Smooth muscle cell (in vitro differentiated cells): ENCODE data around the gene TMEM185B. TPM values are rescaled to one million over a fixed set of nuclear protein-coding genes. Genes with fewer than 3 reads are reported as not detected.
"Not testable (repeated sequence)": the region's sequence is repeated elsewhere in the genome, so short reads cannot be mapped to it uniquely, and the experiment has no call there.

ENCODE experiments used
- DNase-seq: peaks from one replicate; lab custom pipeline; 2025; ENCODE audit not compliant: unreplicated experiment; lab: John Stamatoyannopoulos, UW
- H2AFZ ChIP-seq: fragments of 200-600 bp; sonication (generic); 2 replicates; pipeline ENCODE4 v1.6.0; 2016; ENCODE audit warnings: antibody characterized with exemption, low read depth, mild to moderate bottlenecking
- H3F3A ChIP-seq: fragments of 200-600 bp; sonication (generic); 2 replicates; pipeline ENCODE4 v1.6.0; 2017; ENCODE audit warnings: antibody characterized with exemption, low read depth
- H3K27ac ChIP-seq: fragments of 200-600 bp; sonication (generic); 2 replicates; pipeline ENCODE4 v1.5.1; 2016; ENCODE audit warnings: low read depth, mild to moderate bottlenecking
- H3K27me3 ChIP-seq: fragments of 200-600 bp; sonication (generic); 2 replicates; pipeline ENCODE4 v1.6.1; 2016; ENCODE audit warnings: low read depth, mild to moderate bottlenecking
- H3K36me3 ChIP-seq: fragments of 200-600 bp; sonication (generic); 2 replicates; pipeline ENCODE4 v1.5.1; 2016; ENCODE audit warnings: low read depth
- H3K4me1 ChIP-seq: fragments of 200-600 bp; sonication (generic); 2 replicates; pipeline ENCODE4 v1.5.1; 2016; ENCODE audit warnings: low read depth
- H3K4me2 ChIP-seq: fragments of 200-600 bp; sonication (generic); 2 replicates; pipeline ENCODE4 v1.6.0; 2016; ENCODE audit warnings: mild to moderate bottlenecking
- H3K4me3 ChIP-seq: fragments of 200-600 bp; sonication (generic); 2 replicates; pipeline ENCODE4 v1.5.1; 2016; ENCODE audit warnings: mild to moderate bottlenecking
- H3K79me2 ChIP-seq: fragments of 200-600 bp; sonication (generic); 2 replicates; pipeline ENCODE4 v1.6.0; 2016; ENCODE audit warnings: low read depth, mild to moderate bottlenecking
- H3K9ac ChIP-seq: fragments of 200-600 bp; sonication (generic); 2 replicates; pipeline ENCODE4 v1.6.0; 2016; ENCODE audit warnings: low read depth
- H3K9me3 ChIP-seq: fragments of 200-600 bp; sonication (generic); replicated peaks from 2 replicates; pipeline ENCODE4 v1.5.1; 2016; ENCODE audit warnings: low read depth
- H4K20me1 ChIP-seq: fragments of 200-600 bp; sonication (generic); 2 replicates; pipeline ENCODE4 v1.6.0; 2016; ENCODE audit warnings: low read depth
- WGBS: methylation state at CpG from one replicate; pipeline ENCODE4 v1.1.7; 2016; ENCODE audit warnings: low lambda C conversion rate; 5-methylcytosine and 5-hydroxymethylcytosine counted together
- polyA plus RNA-seq: library from polyadenylated mRNA; unstranded; fragments of >200 nt; fragmentation: Nextera tagmentation; extraction: Ambion mirVana; gene quantifications from 2 replicates; pipeline ENCODE4 v1.2.1, GENCODE V29; 2016
- total RNA-seq: library from RNA; depleted of rRNA; stranded (reverse); fragments of >200 nt; gene quantifications from 2 replicates; pipeline ENCODE4 v1.2.3, GENCODE V29; 2014
- TF ChIP-seq, protein P1 (sequence below): fragments of 200-600 bp; sonication (generic); IDR thresholded peaks from 2 replicates; pipeline ENCODE4 v1.5.1; 2017; ENCODE audit warnings: borderline replicate concordance, mild to moderate bottlenecking, antibody characterized with exemption; ENCODE audit not compliant: insufficient read depth, poor library complexity, severe bottlenecking

TMEM185B gene
- total and polyA plus RNA-seq, 2 experiments from 2014 or later: 18.2 to 27.8 TPM

- no peak for DNase-seq
- TF ChIP-seq, protein P1, sequence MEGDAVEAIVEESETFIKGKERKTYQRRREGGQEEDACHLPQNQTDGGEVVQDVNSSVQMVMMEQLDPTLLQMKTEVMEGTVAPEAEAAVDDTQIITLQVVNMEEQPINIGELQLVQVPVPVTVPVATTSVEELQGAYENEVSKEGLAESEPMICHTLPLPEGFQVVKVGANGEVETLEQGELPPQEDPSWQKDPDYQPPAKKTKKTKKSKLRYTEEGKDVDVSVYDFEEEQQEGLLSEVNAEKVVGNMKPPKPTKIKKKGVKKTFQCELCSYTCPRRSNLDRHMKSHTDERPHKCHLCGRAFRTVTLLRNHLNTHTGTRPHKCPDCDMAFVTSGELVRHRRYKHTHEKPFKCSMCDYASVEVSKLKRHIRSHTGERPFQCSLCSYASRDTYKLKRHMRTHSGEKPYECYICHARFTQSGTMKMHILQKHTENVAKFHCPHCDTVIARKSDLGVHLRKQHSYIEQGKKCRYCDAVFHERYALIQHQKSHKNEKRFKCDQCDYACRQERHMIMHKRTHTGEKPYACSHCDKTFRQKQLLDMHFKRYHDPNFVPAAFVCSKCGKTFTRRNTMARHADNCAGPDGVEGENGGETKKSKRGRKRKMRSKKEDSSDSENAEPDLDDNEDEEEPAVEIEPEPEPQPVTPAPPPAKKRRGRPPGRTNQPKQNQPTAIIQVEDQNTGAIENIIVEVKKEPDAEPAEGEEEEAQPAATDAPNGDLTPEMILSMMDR: no peak
- no peak overlapping the region for H3K4me3 ChIP-seq
- H3F3A ChIP-seq: no peaks in the 10 kb centered on the region
- H2AFZ ChIP-seq: no peak overlapping the region
- no peak overlapping the region for H3K4me2 ChIP-seq
- no peaks in the 10 kb centered on the region for H3K9me3 ChIP-seq
- H3K9ac ChIP-seq: no peak overlapping the region
- H3K27me3 ChIP-seq: no peaks in the 10 kb centered on the region
- WGBS: 89% methylated on average over 10 of the region's 10 CpGs
- no peaks in the 10 kb centered on the region for H4K20me1 ChIP-seq
- H3K79me2 ChIP-seq: no peaks in the 10 kb centered on the region
- no peaks in the 10 kb centered on the region for H3K36me3 ChIP-seq
- H3K27ac ChIP-seq: no peak overlapping the region
- no peaks in the 10 kb centered on the region for H3K4me1 ChIP-seq
Observed at GRCh38 chr2:120203251-120204021, 19.8 kb downstream of the TMEM185B start.

GRCh38 chr2:120199817-120200459 lies 23.3 kb downstream of the TMEM185B start:
- not testable (repeated sequence) for H3K4me2 ChIP-seq, H3F3A ChIP-seq, H3K4me1 ChIP-seq, DNase-seq, H4K20me1 ChIP-seq, H3K27ac ChIP-seq, H3K36me3 ChIP-seq, H3K27me3 ChIP-seq, H3K9me3 ChIP-seq, H3K9ac ChIP-seq, H3K4me3 ChIP-seq, H2AFZ ChIP-seq, H3K79me2 ChIP-seq
- WGBS: 95% methylated on average over 10 of the region's 10 CpGs

DNA sequence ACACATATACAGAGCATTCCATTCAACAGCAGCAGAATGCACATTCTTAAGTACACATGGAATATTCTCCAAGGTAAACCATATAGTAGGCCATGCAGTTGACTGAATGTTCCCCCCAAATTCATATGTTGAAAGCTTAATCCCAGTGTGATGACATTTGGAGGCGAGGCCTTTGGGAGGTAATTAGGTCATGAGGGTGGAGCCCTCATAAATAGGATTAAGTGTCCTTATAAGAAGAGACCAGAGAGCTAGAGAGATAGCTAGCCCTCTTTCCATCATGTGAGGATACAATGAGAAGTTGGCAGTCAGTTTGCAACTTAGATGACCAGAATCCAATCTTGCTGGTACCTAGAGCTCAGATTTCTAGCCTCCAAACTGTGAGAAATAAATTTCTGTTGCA lies 27.6 kb downstream of the TMEM185B start:
- no peaks in the 10 kb centered on the region for H3K36me3 ChIP-seq
- no peak for DNase-seq
- H3K4me2 ChIP-seq: no peak overlapping the region
- no peaks in the 10 kb centered on the region for H3K27me3 ChIP-seq
- H3K4me1 ChIP-seq: no peaks in the 10 kb centered on the region
- no peaks in the 10 kb centered on the region for H3F3A ChIP-seq
- no peaks in the 10 kb centered on the region for H3K79me2 ChIP-seq
- no peaks in the 10 kb centered on the region for H3K9me3 ChIP-seq
- no peak overlapping the region for H3K9ac ChIP-seq
- 57% methylated on average over 1 of the region's 1 CpG for WGBS
- H2AFZ ChIP-seq: no peak overlapping the region
- no peaks in the 10 kb centered on the region for H4K20me1 ChIP-seq
- no peak overlapping the region for H3K27ac ChIP-seq
- H3K4me3 ChIP-seq: no peak overlapping the region
- TF ChIP-seq, protein P1: no peak

DNA sequence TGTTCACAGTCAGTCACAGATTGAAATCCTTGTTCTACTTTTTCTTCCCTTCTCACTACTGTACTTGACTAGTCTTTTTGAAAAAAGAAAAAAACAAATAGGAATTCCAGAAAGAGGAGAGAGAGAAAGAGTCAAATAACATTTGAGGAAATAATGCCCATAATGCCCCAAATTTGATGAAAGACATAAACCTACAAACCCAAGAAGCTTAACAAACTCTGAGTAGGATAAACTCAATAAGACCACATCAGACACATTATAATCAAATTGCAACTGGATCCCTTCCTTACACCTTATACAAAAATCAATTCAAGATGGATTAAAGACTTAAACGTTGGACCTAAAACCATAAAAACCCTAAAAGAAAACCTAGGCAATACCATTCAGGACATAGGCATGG lies 30.9 kb downstream of the TMEM185B start:
- Histone ChIP-seq H3K9ac (no peak overlapping the region), H3K9me3 (no peaks in the 10 kb centered on the region), H3K27ac (no peak overlapping the region), H3F3A (no peaks in the 10 kb centered on the region), H3K79me2 (no peaks in the 10 kb centered on the region), H2AFZ (no peak overlapping the region), H3K4me3 (no peak overlapping the region), H3K4me2 (no peak overlapping the region), H3K4me1 (no peaks in the 10 kb centered on the region), H3K36me3 (no peaks in the 10 kb centered on the region), H4K20me1 (no peaks in the 10 kb centered on the region), H3K27me3 (no peaks in the 10 kb centered on the region)
- 93% methylated on average over 1 of the region's 1 CpG for WGBS
- TF ChIP-seq, protein P1: no peak
- no peak for DNase-seq
